GM19397 (cell line): ENCODE measurements around the gene SC5D.

Source experiments
- ATAC-seq: cut with Tn5 transposase; IDR thresholded peaks from one replicate; pipeline ENCODE4 v1.9.1; 2021; ENCODE audit warnings: mild to moderate bottlenecking, moderate library complexity; ENCODE audit not compliant: unreplicated experiment

The SC5D gene

DNA sequence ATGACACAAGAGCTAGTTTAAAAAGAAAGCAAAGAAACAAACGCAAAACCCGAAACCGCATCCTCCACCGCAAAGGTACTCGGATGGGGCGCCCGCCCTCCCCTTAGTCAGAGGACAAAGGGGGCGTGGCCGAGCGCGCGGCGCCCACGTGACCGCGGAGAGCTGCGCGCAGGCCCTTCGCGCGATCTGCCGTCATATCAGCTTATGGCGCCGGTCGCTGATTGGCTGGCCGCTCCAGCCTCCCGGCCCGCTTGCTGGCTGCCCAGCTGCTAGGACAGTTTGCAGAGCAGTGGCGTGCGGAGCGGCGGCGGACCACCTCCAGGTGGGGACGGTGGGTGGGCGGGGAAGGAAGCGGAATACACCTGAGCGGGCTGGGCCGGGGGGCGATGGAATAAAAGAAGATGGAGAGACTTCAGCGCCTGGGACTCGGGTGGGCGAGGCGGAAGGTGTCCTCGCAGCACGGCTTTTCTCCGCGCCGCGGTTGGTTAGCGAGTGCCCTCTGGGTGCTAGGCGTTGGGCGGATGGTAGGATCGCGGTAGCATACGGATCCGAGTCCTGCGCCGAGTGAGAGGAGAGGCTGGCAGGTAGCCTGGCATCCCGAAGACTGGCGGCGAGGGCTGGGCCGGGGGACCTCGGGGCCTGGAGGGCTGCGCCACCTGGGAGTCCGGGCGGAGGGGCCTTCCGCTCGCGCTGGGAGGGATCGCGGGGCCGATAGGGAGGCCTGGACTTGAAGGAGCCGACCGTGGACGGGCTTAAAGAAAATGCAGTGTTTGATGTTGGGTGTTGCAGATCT is at the start of gene SC5D:
Gene SC5D, plus strand, starts transcription at position 277 of the 793 bp plus-strand sequence. CDS start 10,605 bp downstream, outside the sequence.
- ATAC-seq = peak; percentile 96

DNA sequence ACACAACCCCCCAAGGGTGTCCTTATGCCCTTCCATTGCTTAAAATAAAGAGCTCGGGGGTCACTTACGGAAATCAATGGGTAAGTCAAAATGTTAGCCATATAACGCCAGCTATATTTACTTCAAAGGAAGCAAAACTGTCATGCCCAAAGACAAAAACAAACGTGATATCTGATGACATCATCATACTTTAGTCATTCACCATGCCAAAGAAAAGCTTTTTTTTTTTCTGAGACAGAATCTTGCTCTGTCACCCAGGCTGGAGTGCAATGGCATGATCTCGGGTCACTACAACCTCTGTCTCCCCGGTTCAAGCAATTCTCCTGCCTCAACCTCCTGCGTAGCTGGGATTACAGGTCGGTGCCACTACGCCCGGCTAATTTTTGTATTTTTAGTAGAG is 47.7 kb upstream of the SC5D start:
- no peak for ATAC-seq

DNA sequence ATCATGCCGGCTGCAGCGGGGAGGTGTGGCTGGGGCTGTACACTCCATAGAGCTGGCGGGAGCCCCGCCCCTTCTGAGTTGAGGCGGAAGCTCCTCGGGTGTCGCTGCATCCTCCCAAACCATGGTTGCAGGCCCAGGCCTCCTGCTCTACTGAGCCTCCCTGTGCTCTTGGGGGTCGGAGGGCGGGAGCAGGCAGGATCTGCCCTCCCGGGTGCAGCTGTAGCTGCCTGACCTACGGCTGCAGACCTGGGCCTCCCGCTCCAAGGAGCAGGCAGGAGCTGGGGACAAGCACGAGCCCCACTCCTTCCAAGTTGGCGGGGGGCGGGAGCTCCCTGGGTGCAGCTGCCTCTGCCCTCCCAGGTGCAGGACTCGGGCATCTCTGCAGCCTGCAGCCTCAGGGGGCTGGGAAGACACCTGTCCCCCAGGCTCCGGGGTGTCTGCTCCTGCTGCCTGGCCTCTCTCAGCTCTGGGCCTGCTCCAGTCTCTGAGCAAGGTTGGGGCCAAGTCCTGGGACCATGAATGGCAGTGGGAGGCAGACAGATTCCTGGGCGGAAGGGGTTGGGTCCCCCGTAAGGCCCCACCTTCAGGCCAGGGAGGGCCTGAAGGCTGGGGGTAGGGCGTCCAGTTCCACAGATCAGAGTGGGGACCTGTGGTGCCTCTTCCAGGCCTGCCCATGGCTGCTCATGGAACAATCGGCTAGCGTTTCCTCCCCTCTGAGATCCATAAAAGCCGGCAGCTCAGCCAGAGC is 46.4 kb upstream of the SC5D start:
- no peak for ATAC-seq

- no peak for ATAC-seq
Observed at GRCh38 chr11:121246769-121247035, 45.9 kb upstream of the SC5D start.

DNA sequence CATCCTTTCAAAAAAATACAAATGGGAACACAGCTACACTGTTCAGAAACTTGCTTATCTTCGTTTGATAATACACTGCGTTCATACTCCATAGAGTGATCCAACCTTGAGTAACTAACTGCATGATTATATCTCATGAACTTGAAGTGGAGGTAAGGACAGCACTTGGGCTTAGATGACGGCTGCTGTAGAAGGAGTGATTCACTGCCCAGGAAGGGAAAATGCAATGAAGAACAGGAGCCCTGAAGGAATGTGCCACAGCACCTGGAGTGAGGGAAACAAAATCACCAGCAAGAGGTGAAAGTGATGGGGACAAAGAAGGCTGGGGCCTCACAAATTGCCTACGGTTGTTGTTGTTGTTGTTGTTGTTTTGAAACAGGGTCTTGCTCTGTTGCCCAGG is 44.1 kb upstream of the SC5D start:
- no peak for ATAC-seq

GRCh38 chr11:121249039-121249663 is 43.4 kb upstream of the SC5D start:
- no peak for ATAC-seq

- ATAC-seq = no peak
Observed at GRCh38 chr11:121250843-121251242, 41.7 kb upstream of the SC5D start.

- ATAC-seq = no peak
Observed at GRCh38 chr11:121253951-121254350, 38.6 kb upstream of the SC5D start.

- no peak for ATAC-seq
Observed at GRCh38 chr11:121254756-121255155, 37.8 kb upstream of the SC5D start.

GRCh38 chr11:121255473-121256125 is 37.0 kb upstream of the SC5D start:
- ATAC-seq = no peak

GRCh38 chr11:121257289-121257688 is 35.3 kb upstream of the SC5D start:
- ATAC-seq = no peak

GRCh38 chr11:121257976-121258375 is 34.6 kb upstream of the SC5D start:
- no peak for ATAC-seq

- no peak for ATAC-seq
Observed at GRCh38 chr11:121265586-121265985, 27.0 kb upstream of the SC5D start.

GRCh38 chr11:121268581-121268980 is 24.0 kb upstream of the SC5D start:
- ATAC-seq = no peak

- ATAC-seq = no peak
Observed at GRCh38 chr11:121270001-121270678, 22.4 kb upstream of the SC5D start.

DNA sequence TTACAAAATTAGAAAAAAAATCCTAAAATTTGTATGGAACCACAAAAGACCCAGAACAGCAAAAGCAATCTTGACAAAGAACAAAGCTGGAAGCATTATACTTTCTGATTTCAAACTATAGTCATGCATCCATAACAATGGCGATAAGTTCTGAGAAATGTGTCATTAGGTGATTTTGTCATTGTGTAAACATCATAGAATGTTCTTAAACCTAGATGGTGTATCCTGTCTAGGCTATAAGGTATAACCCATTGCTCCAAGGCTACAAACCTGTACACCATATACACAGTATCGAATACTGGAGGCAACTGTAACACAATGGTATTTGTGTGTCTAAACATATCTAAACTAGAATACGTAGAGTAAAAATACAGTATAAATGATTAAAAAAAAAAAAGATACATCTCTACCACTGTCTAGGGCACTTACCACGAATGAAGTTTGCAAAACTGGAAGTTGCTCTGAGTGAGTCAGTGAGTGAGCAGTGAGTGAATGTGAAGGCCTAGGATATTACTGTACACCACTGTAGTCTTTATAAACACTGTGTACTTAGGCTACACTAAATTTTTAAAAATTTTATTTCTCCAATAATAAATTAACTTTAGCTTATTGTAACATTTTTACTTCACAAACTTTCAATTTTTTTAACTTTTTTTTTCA is 18.1 kb upstream of the SC5D start:
- no peak for ATAC-seq

- ATAC-seq = no peak
Observed at GRCh38 chr11:121281698-121282097, 10.9 kb upstream of the SC5D start.

- ATAC-seq = no peak
Observed at GRCh38 chr11:121282386-121282785, 10.2 kb upstream of the SC5D start.

- ATAC-seq = no peak
Observed at GRCh38 chr11:121282886-121283502, 9.6 kb upstream of the SC5D start.

DNA sequence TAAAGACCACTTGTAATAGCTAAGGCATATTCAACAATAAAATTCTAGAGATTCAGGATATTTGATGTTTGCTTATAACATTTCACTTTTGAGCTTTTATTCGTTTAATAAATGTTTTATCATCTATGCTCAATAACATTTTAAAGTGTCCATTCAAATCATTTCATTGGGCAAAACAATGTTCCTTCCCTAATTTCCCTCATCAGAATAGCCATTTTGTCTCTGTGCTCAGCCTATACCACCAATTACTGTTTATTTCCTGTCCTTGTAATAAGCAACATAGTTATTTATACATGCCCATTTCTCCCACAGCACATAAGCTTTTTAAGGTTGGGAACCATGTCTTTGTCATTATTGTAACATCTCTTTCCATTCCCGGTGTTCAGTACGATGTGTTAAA is 1.3 kb upstream of the SC5D start:
- ATAC-seq = no peak
